ENCODE results near the gene HAND1.

HAND1 gene

GRCh38 chr5:154446195-154447088 is 31.6 kb downstream of the HAND1 start:
- Histone ChIP-seq H3K27me3 (ENCODE audit: insufficient read depth, low read length) (peaks cover 20% of the 10 kb centered on the region; the same call in 1 of the 2 replicates), H3K4me3 (ENCODE audit: low read length) (peak overlapping the region; percentile 78), H3K27ac (ENCODE audit: low read length) (no peak overlapping the region), H3K4me1 (ENCODE audit: insufficient read depth, low read length) (peaks cover 6% of the 10 kb centered on the region), H3K9me3 (ENCODE audit: insufficient read depth, low read depth, low read length) (no peaks in the 10 kb centered on the region), H3K9ac (ENCODE audit: low read depth, low read length) (peak overlapping the region; percentile 42; the same call in 1 of the 2 replicates), H3K36me3 (ENCODE audit: insufficient read depth, low read depth, low read length) (peaks cover 10% of the 10 kb centered on the region)

DNA sequence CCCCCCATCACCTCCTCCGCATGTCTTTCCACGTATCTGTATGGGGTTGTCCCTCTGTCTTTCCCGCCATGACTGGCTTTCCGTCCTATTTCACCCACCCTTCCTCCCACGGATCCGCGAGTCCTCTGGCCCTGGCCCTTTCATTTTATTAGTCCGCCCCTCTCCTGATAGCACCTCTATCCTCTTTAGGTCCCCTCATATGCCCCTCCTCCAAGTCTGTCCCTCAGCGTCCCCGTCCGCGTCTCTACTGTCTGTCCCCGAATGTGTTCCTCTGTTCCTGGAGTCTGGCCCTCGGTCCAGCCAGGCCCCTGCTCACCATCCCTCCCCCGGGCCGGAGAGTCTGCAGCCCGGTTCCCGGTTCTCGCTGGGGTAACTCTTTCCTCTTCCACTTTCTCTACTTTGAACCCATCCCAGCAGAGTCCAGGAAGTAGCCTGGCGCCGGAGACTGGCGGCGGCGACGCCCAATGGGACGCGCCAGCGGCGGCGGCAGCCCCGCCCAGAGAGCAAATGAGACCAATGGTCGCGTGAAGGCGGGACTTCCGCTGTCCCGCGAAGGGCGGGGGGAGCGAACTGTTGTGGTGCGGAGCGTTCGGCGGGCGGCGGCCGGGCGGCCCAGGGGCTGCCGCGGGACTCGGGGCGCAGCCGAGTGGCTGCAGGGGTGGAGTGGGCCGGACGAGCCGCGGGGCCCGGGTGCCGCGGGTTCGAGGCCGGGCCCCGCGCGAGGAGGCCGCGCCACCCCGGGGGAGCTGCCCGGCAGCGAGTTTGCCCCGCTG is 32.4 kb downstream of the HAND1 start, which contains the start of gene SAP30L:
Gene SAP30L (plus strand): TSS at position 576 of the 773 bp plus-strand sequence. CDS start 608 bp downstream, outside the sequence.
- Histone ChIP-seq H3K4me3 (ENCODE audit: low read length) (peak within 1 kb of the TSS; percentile 78), H3K27me3 (ENCODE audit: insufficient read depth, low read length) (peaks cover 20% of the 10 kb centered on the region; the same call in 1 of the 2 replicates), H3K36me3 (ENCODE audit: insufficient read depth, low read depth, low read length) (peaks cover 13% of the 10 kb centered on the region), H3K27ac (ENCODE audit: low read length) (no peak within 1 kb of the TSS), H3K9me3 (ENCODE audit: insufficient read depth, low read depth, low read length) (no peaks in the 10 kb centered on the region), H3K4me1 (ENCODE audit: insufficient read depth, low read length) (peaks cover 6% of the 10 kb centered on the region), H3K9ac (ENCODE audit: low read depth, low read length) (peak within 1 kb of the TSS; percentile 71; the same call in 1 of the 2 replicates)

- Histone ChIP-seq H3K9ac (ENCODE audit: low read depth, low read length) (peak overlapping the region; percentile 71; the same call in 1 of the 2 replicates), H3K27me3 (ENCODE audit: insufficient read depth, low read length) (peaks cover 20% of the 10 kb centered on the region; the same call in 1 of the 2 replicates), H3K27ac (ENCODE audit: low read length) (no peak overlapping the region), H3K9me3 (ENCODE audit: insufficient read depth, low read depth, low read length) (no peaks in the 10 kb centered on the region), H3K4me1 (ENCODE audit: insufficient read depth, low read length) (peaks cover 6% of the 10 kb centered on the region), H3K4me3 (ENCODE audit: low read length) (peak overlapping the region; percentile 78), H3K36me3 (ENCODE audit: insufficient read depth, low read depth, low read length) (peaks cover 21% of the 10 kb centered on the region)
These were observed 33.2 kb downstream of the HAND1 start for GRCh38 chr5:154444556-154445421.

- Histone ChIP-seq H3K27ac (ENCODE audit: low read length) (no peak overlapping the region), H3K27me3 (ENCODE audit: insufficient read depth, low read length) (peaks cover 16% of the 10 kb centered on the region; the same call in 1 of the 2 replicates), H3K9me3 (ENCODE audit: insufficient read depth, low read depth, low read length) (no peaks in the 10 kb centered on the region)
These were observed 35.2 kb downstream of the HAND1 start for GRCh38 chr5:154442801-154443200.

DNA sequence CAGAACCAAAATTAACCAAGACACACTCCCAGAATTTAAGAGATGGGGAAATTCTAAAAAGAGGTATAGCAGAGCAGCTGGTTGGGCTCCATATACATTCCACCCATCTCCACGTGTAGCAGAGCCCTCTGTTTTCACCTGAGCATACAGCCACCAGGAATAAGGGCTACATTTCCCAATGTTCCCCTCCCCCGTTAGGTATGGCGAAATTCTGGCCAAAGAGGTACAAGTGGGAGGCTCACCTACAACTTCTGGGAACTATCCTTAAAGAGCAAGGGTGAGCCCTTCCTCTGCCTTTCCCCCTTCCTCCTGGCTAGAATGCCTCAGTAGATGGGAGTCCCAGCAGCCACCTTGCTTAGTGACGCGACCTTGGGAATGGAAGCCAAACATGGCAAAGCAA is 37.5 kb downstream of the HAND1 start:
- Histone ChIP-seq H3K27ac (ENCODE audit: low read length) (no peak overlapping the region), H3K27me3 (ENCODE audit: insufficient read depth, low read length) (peaks cover 5% of the 10 kb centered on the region; the same call in 1 of the 2 replicates), H3K4me1 (ENCODE audit: insufficient read depth, low read length) (no peaks in the 10 kb centered on the region), H3K36me3 (ENCODE audit: insufficient read depth, low read depth, low read length) (peaks cover 46% of the 10 kb centered on the region), H3K9ac (ENCODE audit: low read depth, low read length) (no peak overlapping the region), H3K4me3 (ENCODE audit: low read length) (no peak overlapping the region), H3K9me3 (ENCODE audit: insufficient read depth, low read depth, low read length) (no peaks in the 10 kb centered on the region)

More at GRCh38 chr5:154442801-154443200, 35.2 kb downstream of the HAND1 start:
- peaks cover 35% of the 10 kb centered on the region for H3K36me3 ChIP-seq (ENCODE audit: insufficient read depth, low read depth, low read length)
- H3K4me3 ChIP-seq (ENCODE audit: low read length) = no peak overlapping the region
- H3K4me1 ChIP-seq (ENCODE audit: insufficient read depth, low read length) = peaks cover 6% of the 10 kb centered on the region
- no peak overlapping the region for H3K9ac ChIP-seq (ENCODE audit: low read depth, low read length)

DNA sequence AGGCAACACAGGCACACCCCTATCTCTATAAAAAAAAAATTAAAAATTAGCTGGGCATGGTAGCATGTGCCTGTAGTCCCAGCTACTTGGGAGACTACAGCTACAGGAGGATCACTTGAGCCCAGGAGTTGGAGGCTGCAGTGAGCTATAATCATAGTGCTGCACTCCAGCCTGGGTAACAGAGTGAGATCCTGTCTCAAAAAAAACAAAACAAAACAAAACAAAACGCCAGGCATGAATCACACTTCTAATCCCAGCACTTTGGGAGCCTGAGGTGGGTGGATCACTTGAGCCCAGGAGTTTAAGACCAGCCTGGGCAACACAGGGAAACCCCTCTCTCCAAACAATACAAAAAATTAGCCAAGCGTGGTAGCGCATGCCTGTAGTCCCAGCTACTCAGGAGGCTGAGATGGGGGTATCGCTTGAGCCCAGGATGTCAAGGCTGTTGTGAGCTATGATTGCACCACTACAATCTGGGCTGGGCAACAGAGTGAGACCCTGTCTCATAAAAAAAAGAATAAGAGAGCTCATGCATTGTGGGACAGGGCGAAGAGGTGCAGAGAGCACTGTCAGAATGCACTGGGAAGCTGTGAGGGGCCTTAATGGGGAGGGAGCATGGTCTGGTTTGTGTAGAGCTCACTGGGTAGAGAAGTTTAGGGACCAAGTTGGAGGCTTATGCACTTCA is 40.6 kb downstream of the HAND1 start:
- Histone ChIP-seq H3K27me3 (ENCODE audit: insufficient read depth, low read length) (no peaks in the 10 kb centered on the region), H3K9ac (ENCODE audit: low read depth, low read length) (no peak overlapping the region), H3K27ac (ENCODE audit: low read length) (no peak overlapping the region), H3K9me3 (ENCODE audit: insufficient read depth, low read depth, low read length) (no peaks in the 10 kb centered on the region), H3K36me3 (ENCODE audit: insufficient read depth, low read depth, low read length) (peaks cover 47% of the 10 kb centered on the region), H3K4me3 (ENCODE audit: low read length) (no peak overlapping the region), H3K4me1 (ENCODE audit: insufficient read depth, low read length) (no peaks in the 10 kb centered on the region)

- Histone ChIP-seq H3K9ac (ENCODE audit: low read depth, low read length) (no peak overlapping the region), H3K27me3 (ENCODE audit: insufficient read depth, low read length) (no peaks in the 10 kb centered on the region), H3K9me3 (ENCODE audit: insufficient read depth, low read depth, low read length) (no peaks in the 10 kb centered on the region), H3K36me3 (ENCODE audit: insufficient read depth, low read depth, low read length) (peaks cover 31% of the 10 kb centered on the region), H3K4me1 (ENCODE audit: insufficient read depth, low read length) (no peaks in the 10 kb centered on the region), H3K27ac (ENCODE audit: low read length) (no peak overlapping the region), H3K4me3 (ENCODE audit: low read length) (no peak overlapping the region)
These were observed 42.8 kb downstream of the HAND1 start for GRCh38 chr5:154435226-154435625.

DNA sequence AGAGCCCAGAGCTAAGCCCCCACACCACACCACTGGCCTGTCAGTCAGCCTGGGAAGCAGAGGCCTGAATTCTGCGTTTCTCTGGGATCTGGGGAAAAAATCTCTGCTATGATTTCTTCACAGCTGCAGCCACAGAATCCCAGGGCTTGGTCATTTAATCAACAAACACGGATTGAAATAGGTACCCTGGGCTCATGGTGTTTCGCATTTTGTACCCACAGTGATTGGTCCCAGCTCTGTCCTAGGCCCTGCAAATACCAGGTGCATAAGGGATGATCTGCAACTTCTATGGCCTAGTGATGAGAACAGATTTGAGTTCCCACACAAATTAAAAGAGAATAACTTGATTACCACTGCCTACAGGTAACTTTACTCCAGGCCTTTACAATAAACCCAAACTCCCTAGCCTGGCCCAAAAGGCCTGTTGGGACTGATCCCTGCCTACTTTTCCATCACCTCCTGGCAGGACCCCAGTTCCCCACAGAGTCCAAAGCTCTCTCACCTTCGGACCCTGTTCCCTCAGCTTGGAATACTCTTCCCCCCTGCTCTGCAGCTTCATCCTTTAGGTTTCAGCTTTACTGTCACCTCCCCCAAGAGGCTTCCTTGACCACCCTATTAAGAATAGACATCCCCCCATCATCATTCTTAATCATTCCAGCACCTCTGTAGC is 46.9 kb downstream of the HAND1 start:
- Histone ChIP-seq H3K4me1 (ENCODE audit: insufficient read depth, low read length) (no peaks in the 10 kb centered on the region), H3K27ac (ENCODE audit: low read length) (no peak overlapping the region), H3K36me3 (ENCODE audit: insufficient read depth, low read depth, low read length) (peaks cover 7% of the 10 kb centered on the region), H3K9ac (ENCODE audit: low read depth, low read length) (no peak overlapping the region), H3K27me3 (ENCODE audit: insufficient read depth, low read length) (no peaks in the 10 kb centered on the region), H3K4me3 (ENCODE audit: low read length) (no peak overlapping the region), H3K9me3 (ENCODE audit: insufficient read depth, low read depth, low read length) (no peaks in the 10 kb centered on the region)

GRCh38 chr5:154430466-154430865 is 47.6 kb downstream of the HAND1 start:
- Histone ChIP-seq H3K4me3 (ENCODE audit: low read length) (no peak overlapping the region), H3K4me1 (ENCODE audit: insufficient read depth, low read length) (no peaks in the 10 kb centered on the region), H3K9me3 (ENCODE audit: insufficient read depth, low read depth, low read length) (no peaks in the 10 kb centered on the region), H3K9ac (ENCODE audit: low read depth, low read length) (no peak overlapping the region), H3K27ac (ENCODE audit: low read length) (no peak overlapping the region), H3K27me3 (ENCODE audit: insufficient read depth, low read length) (no peaks in the 10 kb centered on the region), H3K36me3 (ENCODE audit: insufficient read depth, low read depth, low read length) (peaks cover under 1% of the 10 kb centered on the region; the same call in 1 of the 2 replicates)

GRCh38 chr5:154429341-154429740 is 48.7 kb downstream of the HAND1 start:
- Histone ChIP-seq H3K27ac (ENCODE audit: low read length) (no peak overlapping the region), H3K27me3 (ENCODE audit: insufficient read depth, low read length) (no peaks in the 10 kb centered on the region), H3K4me1 (ENCODE audit: insufficient read depth, low read length) (no peaks in the 10 kb centered on the region), H3K9ac (ENCODE audit: low read depth, low read length) (no peak overlapping the region), H3K36me3 (ENCODE audit: insufficient read depth, low read depth, low read length) (no peaks in the 10 kb centered on the region), H3K9me3 (ENCODE audit: insufficient read depth, low read depth, low read length) (no peaks in the 10 kb centered on the region), H3K4me3 (ENCODE audit: low read length) (no peak overlapping the region)
